ENCODE measurements around the gene PYM1. TPM values are rescaled to one million over a fixed set of nuclear protein-coding genes. Genes with fewer than 3 reads are reported as not detected.
A peak's percentile ranks its signal among the peaks of the same experiment; 100 is the strongest.

PYM1 gene
- polyA plus RNA-seq, 1 experiment = 35.3 TPM

- no peak overlapping the region for H3K27ac ChIP-seq (ENCODE audit: low read depth, low read length)
- ChIA-PET CTCF (interaction anchor here (0.6 to 0.7 kb wide), 2 partner anchors 12 to 54 kb away, joined by 4 to 6 read pairs; partner anchors contain the start of gene DGKA), POLR2A (interaction anchor here (0.6 kb wide), 1 partner anchor 113 kb away, joined by 4 read pairs; the partner anchor contains the start of gene DNAJC14)
- no peak overlapping the region for H3K4me3 ChIP-seq (ENCODE audit: low read depth, low read length)
- no peaks in the 10 kb centered on the region for H3K27me3 ChIP-seq (ENCODE audit: control insufficient read depth, insufficient read depth, low read length)
- no peaks in the 10 kb centered on the region for H3K9me3 ChIP-seq (ENCODE audit: control insufficient read depth, insufficient read depth, low read length)
- TF ChIP-seq, protein P1, sequence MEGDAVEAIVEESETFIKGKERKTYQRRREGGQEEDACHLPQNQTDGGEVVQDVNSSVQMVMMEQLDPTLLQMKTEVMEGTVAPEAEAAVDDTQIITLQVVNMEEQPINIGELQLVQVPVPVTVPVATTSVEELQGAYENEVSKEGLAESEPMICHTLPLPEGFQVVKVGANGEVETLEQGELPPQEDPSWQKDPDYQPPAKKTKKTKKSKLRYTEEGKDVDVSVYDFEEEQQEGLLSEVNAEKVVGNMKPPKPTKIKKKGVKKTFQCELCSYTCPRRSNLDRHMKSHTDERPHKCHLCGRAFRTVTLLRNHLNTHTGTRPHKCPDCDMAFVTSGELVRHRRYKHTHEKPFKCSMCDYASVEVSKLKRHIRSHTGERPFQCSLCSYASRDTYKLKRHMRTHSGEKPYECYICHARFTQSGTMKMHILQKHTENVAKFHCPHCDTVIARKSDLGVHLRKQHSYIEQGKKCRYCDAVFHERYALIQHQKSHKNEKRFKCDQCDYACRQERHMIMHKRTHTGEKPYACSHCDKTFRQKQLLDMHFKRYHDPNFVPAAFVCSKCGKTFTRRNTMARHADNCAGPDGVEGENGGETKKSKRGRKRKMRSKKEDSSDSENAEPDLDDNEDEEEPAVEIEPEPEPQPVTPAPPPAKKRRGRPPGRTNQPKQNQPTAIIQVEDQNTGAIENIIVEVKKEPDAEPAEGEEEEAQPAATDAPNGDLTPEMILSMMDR (IDR thresholded peaks at IDR 0.05; ENCODE audit: low read depth, low read length) = no peak
- DNase-seq (ENCODE audit: low read depth, low spot score) = no peak
These were observed 15.0 kb upstream of the PYM1 start for GRCh38 chr12:55942577-55943136.

DNA sequence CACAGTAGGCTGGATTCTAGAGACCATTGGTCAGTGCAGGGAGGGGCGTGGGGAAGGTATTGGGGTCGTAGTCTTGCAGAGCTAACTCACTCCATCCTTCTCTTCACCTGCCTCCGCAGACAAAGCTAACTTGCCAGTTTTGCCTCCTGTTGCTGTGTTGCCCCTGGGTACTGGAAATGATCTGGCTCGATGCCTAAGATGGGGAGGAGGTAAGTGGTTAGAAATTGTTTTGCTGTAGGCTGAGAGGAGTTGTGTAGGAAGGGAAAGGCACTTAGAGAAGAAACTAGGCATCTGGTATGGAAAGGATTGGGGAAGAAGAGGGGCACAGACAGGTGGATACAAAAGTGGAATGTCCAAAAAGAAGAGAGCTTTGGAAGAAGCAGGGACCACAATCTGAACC is 14.4 kb upstream of the PYM1 start:
- Histone ChIP-seq H3K4me3 (ENCODE audit: low read depth, low read length) (no peak overlapping the region), H3K9me3 (ENCODE audit: control insufficient read depth, insufficient read depth, low read length) (no peaks in the 10 kb centered on the region), H3K27ac (ENCODE audit: low read depth, low read length) (no peak overlapping the region), H3K27me3 (ENCODE audit: control insufficient read depth, insufficient read depth, low read length) (no peaks in the 10 kb centered on the region)
- TF ChIP-seq, protein P1 (IDR thresholded peaks at IDR 0.05; ENCODE audit: low read depth, low read length) = no peak
- no peak for DNase-seq (ENCODE audit: low read depth, low spot score)
- CTCF ChIA-PET = interaction anchor here (0.6 to 1.0 kb wide), 3 partner anchors 12 to 54 kb away, joined by 3 to 6 read pairs (median 4); partner anchors contain the start of gene DGKA
- POLR2A ChIA-PET = no interaction called here

DNA sequence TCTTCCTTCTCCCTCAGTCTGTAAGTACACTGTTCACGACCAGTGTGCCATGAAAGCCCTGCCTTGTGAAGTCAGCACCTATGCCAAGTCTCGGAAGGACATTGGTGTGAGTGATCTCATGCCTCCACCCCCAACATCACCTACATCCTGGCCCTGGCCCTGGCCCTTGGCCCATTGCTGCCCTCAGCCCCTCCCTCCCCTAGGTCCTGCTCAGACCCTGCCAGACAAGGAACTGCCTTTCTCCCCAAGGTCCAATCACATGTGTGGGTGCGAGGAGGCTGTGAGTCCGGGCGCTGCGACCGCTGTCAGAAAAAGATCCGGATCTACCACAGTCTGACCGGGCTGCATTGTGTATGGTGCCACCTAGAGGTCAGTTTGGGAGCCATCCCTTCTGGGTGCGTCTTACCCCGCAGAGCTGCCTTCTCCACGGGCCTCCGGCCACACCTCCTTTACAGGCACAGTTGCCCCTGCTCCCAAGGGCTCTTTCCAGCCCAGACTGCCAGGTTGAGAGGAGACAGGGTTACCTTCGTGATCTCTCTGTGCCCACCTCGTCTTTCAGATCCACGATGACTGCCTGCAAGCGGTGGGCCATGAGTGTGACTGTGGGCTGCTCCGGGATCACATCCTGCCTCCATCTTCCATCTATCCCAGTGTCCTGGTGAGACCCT is 12.5 kb upstream of the PYM1 start:
- no peak overlapping the region for H3K27ac ChIP-seq (ENCODE audit: low read depth, low read length)

GRCh38 chr12:55938826-55939501 is 11.3 kb upstream of the PYM1 start:
- TF ChIP-seq, protein P1 (IDR thresholded peaks at IDR 0.05; ENCODE audit: low read depth, low read length) = no peak
- Histone ChIP-seq H3K4me3 (ENCODE audit: low read depth, low read length) (no peak overlapping the region), H3K9me3 (ENCODE audit: control insufficient read depth, insufficient read depth, low read length) (no peaks in the 10 kb centered on the region), H3K27ac (ENCODE audit: low read depth, low read length) (no peak overlapping the region), H3K27me3 (ENCODE audit: control insufficient read depth, insufficient read depth, low read length) (no peaks in the 10 kb centered on the region)
- CTCF ChIA-PET = interaction anchor here (0.6 to 4.3 kb wide), 18 partner anchors 8 to 200 kb away, joined by 3 to 93 read pairs (median 4); partner anchors contain the start of genes DGKA, ORMDL2, PYM1 and SARNP
- no peak for DNase-seq (ENCODE audit: low read depth, low spot score)
- POLR2A ChIA-PET = interaction anchor here (0.7 kb wide), 1 partner anchor 195 kb away, joined by 3 read pairs; no protein-coding TSS in a partner anchor

More for the DNA sequence above, 12.5 kb upstream of the PYM1 start:
- Histone ChIP-seq H3K27me3 (ENCODE audit: control insufficient read depth, insufficient read depth, low read length) (no peaks in the 10 kb centered on the region), H3K9me3 (ENCODE audit: control insufficient read depth, insufficient read depth, low read length) (no peaks in the 10 kb centered on the region), H3K4me3 (ENCODE audit: low read depth, low read length) (no peak overlapping the region; the same call in 1 of the 2 replicates)
- CTCF ChIA-PET = interaction anchor here (0.6 to 4.3 kb wide), 34 partner anchors 9 to 1715 kb away, joined by 3 to 93 read pairs (median 4); partner anchors contain the start of genes DGKA, MMP19, ORMDL2 and PYM1
- POLR2A ChIA-PET = interaction anchor here (0.6 to 1.0 kb wide), 4 partner anchors 13 to 202 kb away, joined by 4 read pairs; partner anchors contain the start of genes DNAJC14, ORMDL2, PYM1 and SARNP
- TF ChIP-seq, protein P1 (IDR thresholded peaks at IDR 0.05; ENCODE audit: low read depth, low read length) = peak; percentile 93
- DNase-seq (ENCODE audit: low read depth, low spot score) = peak; percentile 60
